Fibroblast of peridontal ligament (primary cell): ENCODE measurements around the gene NDUFC2.
A peak's percentile ranks its signal among the peaks of the same experiment; 100 is the strongest.
"Not testable (repeated sequence)": the region's sequence is repeated elsewhere in the genome, so short reads cannot be mapped to it uniquely, and the experiment has no call there.

ENCODE experiments used
- DNase-seq: peaks from one replicate; pipeline ENCODE4 v3.0.0-alpha.2; 2010; ENCODE audit errors: extremely low read depth

The NDUFC2 gene

GRCh38 chr11:78054971-78055370 lies 24.7 kb downstream of the NDUFC2 start:
- DNase-seq = no peak

GRCh38 chr11:78050964-78051831 lies 28.5 kb downstream of the NDUFC2 start:
- peak; percentile 50 for DNase-seq

- no peak for DNase-seq
Observed at GRCh38 chr11:78049348-78049747, 30.3 kb downstream of the NDUFC2 start.

GRCh38 chr11:78048561-78048960 lies 31.1 kb downstream of the NDUFC2 start:
- no peak for DNase-seq

- DNase-seq = no peak
Observed at GRCh38 chr11:78046486-78046854, 33.2 kb downstream of the NDUFC2 start.

- DNase-seq = peak; percentile 63
Observed at GRCh38 chr11:78045851-78046485, 33.7 kb downstream of the NDUFC2 start.

GRCh38 chr11:78044706-78045105 lies 35.0 kb downstream of the NDUFC2 start:
- DNase-seq = no peak

GRCh38 chr11:78041843-78042440 lies 37.7 kb downstream of the NDUFC2 start:
- no peak for DNase-seq

GRCh38 chr11:78041380-78041719 lies 38.3 kb downstream of the NDUFC2 start:
- not testable (repeated sequence) for DNase-seq

GRCh38 chr11:78040691-78041379 lies 38.8 kb downstream of the NDUFC2 start:
- no peak for DNase-seq

GRCh38 chr11:78039919-78040671 lies 39.6 kb downstream of the NDUFC2 start:
- DNase-seq = peak; percentile 77

GRCh38 chr11:78039391-78039918 lies 40.2 kb downstream of the NDUFC2 start:
- DNase-seq = no peak

- no peak for DNase-seq
Observed at GRCh38 chr11:78038697-78039313, 40.9 kb downstream of the NDUFC2 start.

GRCh38 chr11:78037825-78038620 lies 41.6 kb downstream of the NDUFC2 start:
- no peak for DNase-seq

- no peak for DNase-seq
Observed at GRCh38 chr11:78037056-78037455, 42.6 kb downstream of the NDUFC2 start.

- no peak for DNase-seq
Observed at GRCh38 chr11:78036313-78036712, 43.3 kb downstream of the NDUFC2 start.

- DNase-seq = no peak
Observed at GRCh38 chr11:78034623-78035022, 45.0 kb downstream of the NDUFC2 start.

GRCh38 chr11:78033040-78033439 lies 46.6 kb downstream of the NDUFC2 start:
- DNase-seq = no peak

GRCh38 chr11:78032090-78032489 lies 47.6 kb downstream of the NDUFC2 start:
- DNase-seq = no peak

GRCh38 chr11:78031629-78032028 lies 48.0 kb downstream of the NDUFC2 start:
- DNase-seq = no peak
